Activated naive CD4-positive, alpha-beta T cell treated with anti-CD3 and anti-CD28 coated beads, Interleukin-2, amount 50 U/mL, for 24 hours (primary cell): ENCODE measurements around the gene BICD2.
"Not testable (repeated sequence)": the region's sequence is repeated elsewhere in the genome, so short reads cannot be mapped to it uniquely, and the experiment has no call there.

Experiments used
- H3K27ac Mint-ChIP-seq: one replicate; pipeline ENCODE4 v1.8.0; 2021; ENCODE audit warnings: mild to moderate bottlenecking, mixed read lengths
- H3K27me3 Mint-ChIP-seq: one replicate; pipeline ENCODE4 v1.8.0; 2021; ENCODE audit warnings: mixed read lengths
- H3K36me3 Mint-ChIP-seq: one replicate; pipeline ENCODE4 v1.8.0; 2021; ENCODE audit warnings: mixed read lengths
- H3K4me1 Mint-ChIP-seq: one replicate; pipeline ENCODE4 v1.8.0; 2021; ENCODE audit warnings: mixed read lengths
- H3K4me3 Mint-ChIP-seq: one replicate; pipeline ENCODE4 v1.8.0; 2021; ENCODE audit warnings: mild to moderate bottlenecking, mixed read lengths
- H3K9me3 Mint-ChIP-seq: one replicate; pipeline ENCODE4 v1.8.0; 2021; ENCODE audit warnings: mixed read lengths

BICD2 gene

DNA sequence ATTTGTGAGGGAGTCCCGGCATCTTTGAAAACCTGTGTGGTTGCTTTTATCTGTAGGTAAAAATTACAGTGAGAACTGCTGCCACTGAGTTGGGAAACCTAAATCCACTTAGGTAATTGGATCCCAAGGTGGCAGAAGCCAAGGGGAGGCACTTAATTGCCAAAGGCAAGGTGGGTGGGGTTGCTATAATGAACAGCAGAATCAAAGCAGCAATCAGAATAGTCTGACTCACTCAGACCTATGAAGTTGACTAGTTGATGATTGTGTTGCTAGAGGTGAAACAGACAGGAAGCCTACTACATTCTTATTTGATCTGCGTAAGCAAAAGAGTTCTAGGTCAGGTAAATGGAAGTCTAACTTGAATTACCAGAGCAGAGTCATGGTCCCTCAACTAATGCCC is 17.3 kb upstream of the BICD2 start:
- H3K36me3 Mint-ChIP-seq = peaks cover 3% of the 10 kb centered on the region
- H3K27ac Mint-ChIP-seq = no peak overlapping the region
- H3K4me1 Mint-ChIP-seq = peaks cover 14% of the 10 kb centered on the region
- H3K4me3 Mint-ChIP-seq = no peak overlapping the region
- no peaks in the 10 kb centered on the region for H3K27me3 Mint-ChIP-seq
- peaks cover 12% of the 10 kb centered on the region for H3K9me3 Mint-ChIP-seq

DNA sequence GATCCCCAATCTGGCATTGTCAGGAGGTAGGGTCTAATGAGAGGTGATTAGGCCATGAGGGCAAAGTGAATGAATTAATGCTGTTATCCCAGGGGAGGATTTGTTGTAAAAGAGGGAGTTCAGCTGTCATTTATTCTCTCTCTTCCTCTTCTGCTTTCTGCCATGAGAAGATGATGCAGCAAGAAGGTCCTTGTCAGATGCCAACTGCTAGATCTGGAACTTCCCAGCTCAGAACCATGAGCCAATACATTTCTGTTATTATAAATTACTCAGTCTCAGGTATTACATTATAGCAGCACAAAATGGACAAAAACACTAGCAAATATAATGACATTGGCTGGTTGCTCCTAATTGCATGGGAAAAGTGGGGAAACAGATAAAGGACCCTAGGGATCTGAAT is 15.6 kb upstream of the BICD2 start:
- no peak overlapping the region for H3K27ac Mint-ChIP-seq
- H3K4me3 Mint-ChIP-seq = no peak overlapping the region
- H3K4me1 Mint-ChIP-seq = peaks cover 14% of the 10 kb centered on the region
- H3K27me3 Mint-ChIP-seq = no peaks in the 10 kb centered on the region
- H3K9me3 Mint-ChIP-seq = no peaks in the 10 kb centered on the region
- no peaks in the 10 kb centered on the region for H3K36me3 Mint-ChIP-seq

DNA sequence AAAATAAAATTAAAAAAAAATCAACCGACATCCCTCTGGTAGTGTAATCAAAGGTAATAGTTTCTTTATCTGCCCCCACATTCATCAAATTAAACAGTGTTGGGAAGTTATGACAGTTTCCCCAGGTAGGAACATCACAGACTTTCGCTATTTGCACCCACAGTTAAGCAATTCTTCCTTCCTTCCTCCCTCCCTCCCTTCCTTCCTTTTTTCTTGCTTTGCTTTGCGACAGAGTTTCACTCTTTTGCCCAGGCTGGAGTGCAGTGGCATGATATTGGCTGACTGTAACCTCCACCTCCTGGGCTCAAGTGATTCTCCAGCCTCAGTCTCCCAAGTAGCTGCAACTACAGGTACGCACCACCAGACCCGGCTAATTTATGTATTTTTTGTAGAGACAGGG is 10.8 kb upstream of the BICD2 start:
- H3K27me3 Mint-ChIP-seq = no peaks in the 10 kb centered on the region
- H3K27ac Mint-ChIP-seq = no peak overlapping the region
- H3K4me3 Mint-ChIP-seq = no peak overlapping the region
- H3K36me3 Mint-ChIP-seq = no peaks in the 10 kb centered on the region
- H3K9me3 Mint-ChIP-seq = no peaks in the 10 kb centered on the region
- H3K4me1 Mint-ChIP-seq = peaks cover 9% of the 10 kb centered on the region

DNA sequence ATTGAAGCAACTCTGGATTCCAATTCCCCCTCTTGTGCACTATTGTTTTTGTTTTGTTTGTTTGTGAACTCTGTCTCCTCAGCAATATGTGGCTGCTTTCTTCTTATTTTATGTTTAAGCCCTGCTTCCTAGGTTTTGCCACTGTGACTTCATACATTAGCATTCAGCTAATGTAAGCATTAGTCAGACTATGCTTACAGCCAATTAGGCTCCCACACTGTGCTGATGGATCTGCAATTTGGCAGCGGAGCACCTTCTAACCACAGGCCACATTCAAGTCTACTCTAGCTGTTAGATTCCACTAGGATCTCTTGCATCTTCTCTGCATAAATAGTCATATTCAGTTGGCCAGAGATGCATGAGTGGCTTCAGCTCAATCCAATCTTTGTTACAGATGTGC is 9.6 kb upstream of the BICD2 start:
- Mint-ChIP-seq H3K27me3 (no peaks in the 10 kb centered on the region), H3K27ac (no peak overlapping the region), H3K4me3 (no peak overlapping the region), H3K4me1 (peaks cover 20% of the 10 kb centered on the region), H3K9me3 (no peaks in the 10 kb centered on the region), H3K36me3 (no peaks in the 10 kb centered on the region)

DNA sequence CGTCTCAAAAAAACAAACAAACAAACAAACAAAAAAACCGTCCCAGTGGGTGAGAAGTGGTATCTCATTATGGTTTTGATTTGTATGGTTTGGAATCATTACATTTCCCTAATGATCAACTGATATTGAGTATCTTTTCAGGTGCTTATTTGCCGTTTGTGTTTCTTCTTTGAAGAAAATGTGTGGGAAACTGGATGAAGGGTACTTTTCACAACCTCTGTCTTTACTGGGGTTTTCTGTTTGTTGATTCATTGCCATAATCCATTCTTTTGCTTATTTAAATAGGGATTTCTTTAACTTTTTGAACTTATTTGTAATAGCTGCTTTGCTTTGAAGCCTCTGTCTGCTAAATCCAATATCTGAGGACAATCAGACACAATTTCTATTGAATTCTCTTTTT is 9.2 kb upstream of the BICD2 start:
- no peak overlapping the region for H3K27ac Mint-ChIP-seq
- no peaks in the 10 kb centered on the region for H3K27me3 Mint-ChIP-seq
- no peaks in the 10 kb centered on the region for H3K36me3 Mint-ChIP-seq

DNA sequence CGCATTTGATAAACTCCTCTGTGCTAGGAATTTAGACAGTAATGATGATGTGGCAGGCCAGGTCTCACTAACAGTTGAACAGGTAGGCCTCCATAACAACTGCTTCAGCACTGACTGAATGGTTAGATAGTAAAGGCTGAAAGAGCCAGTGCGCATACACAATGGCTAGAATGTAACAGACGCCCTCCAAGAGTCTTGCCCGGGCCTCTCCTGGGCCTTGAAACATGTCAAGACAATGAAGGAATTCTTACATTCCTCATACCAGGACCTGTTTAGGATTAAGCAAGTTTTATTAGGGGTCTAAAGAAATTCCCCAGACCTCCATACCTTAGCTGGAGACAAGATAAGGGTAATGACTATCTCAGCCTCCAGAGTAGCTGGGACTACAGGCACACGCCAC is 6.7 kb upstream of the BICD2 start:
- H3K4me3 Mint-ChIP-seq = no peak overlapping the region
- no peaks in the 10 kb centered on the region for H3K36me3 Mint-ChIP-seq
- H3K27me3 Mint-ChIP-seq = no peaks in the 10 kb centered on the region
- peaks cover 21% of the 10 kb centered on the region for H3K4me1 Mint-ChIP-seq
- H3K27ac Mint-ChIP-seq = no peak overlapping the region
- H3K9me3 Mint-ChIP-seq = no peaks in the 10 kb centered on the region

More for the DNA sequence above, 9.2 kb upstream of the BICD2 start:
- H3K4me3 Mint-ChIP-seq = no peak overlapping the region
- peaks cover 20% of the 10 kb centered on the region for H3K4me1 Mint-ChIP-seq
- H3K9me3 Mint-ChIP-seq = no peaks in the 10 kb centered on the region

DNA sequence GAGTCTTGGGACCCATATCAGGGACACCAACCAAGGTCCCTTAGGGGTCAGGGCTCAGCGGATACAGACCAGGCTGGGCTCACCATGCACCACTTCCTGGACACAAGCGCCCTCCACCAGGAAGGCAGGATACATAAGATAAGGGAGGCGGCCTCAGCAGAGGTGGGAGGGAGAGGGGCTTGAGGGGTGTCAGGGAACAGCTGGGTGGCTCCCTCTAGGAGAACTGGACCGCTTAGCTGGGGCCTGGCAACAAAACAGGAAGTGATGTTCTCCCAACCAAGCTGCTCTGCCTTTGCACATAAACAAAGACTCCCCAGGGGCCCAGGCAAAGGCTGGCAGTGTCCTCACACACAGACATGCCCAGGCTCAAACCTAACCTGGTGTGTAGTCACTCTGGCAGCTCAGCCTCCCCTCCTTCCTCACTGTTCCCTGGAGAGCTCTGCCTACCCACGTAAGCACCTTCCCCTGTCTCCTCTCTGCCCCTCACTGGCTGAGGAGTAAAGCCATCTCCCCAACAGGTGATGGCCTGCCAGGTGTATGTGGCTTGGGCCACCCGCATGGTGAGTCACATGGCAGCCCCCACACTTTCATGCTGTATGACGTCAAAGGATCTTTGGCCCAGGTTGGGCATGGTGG is 5.8 kb upstream of the BICD2 start:
- Mint-ChIP-seq H3K27me3 (no peaks in the 10 kb centered on the region), H3K36me3 (no peaks in the 10 kb centered on the region), H3K4me1 (peaks cover 29% of the 10 kb centered on the region), H3K27ac (peak overlapping the region; percentile 69), H3K9me3 (no peaks in the 10 kb centered on the region), H3K4me3 (no peak overlapping the region)

DNA sequence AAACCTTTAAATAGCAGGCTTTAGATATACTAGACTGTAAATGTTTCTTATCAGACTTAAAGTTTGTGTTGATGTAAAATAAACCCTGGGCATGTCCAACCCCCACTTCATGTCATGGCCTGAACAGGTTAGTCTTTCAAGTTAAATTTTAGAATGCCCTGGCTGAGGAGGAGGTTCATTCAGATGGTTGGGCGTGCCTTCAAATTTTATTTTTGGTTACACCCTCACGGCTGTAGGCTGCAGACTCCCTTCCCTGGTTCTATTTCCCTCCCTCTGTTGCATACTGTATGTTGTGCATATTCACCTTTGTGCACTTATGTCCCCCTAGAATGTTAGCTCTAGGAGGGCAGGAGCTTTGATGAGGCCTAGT is 5.3 kb upstream of the BICD2 start:
- H3K4me3 Mint-ChIP-seq = no peak overlapping the region
- no peaks in the 10 kb centered on the region for H3K27me3 Mint-ChIP-seq
- H3K9me3 Mint-ChIP-seq = no peaks in the 10 kb centered on the region
- peaks cover 29% of the 10 kb centered on the region for H3K4me1 Mint-ChIP-seq
- H3K27ac Mint-ChIP-seq = no peak overlapping the region
- H3K36me3 Mint-ChIP-seq = no peaks in the 10 kb centered on the region

DNA sequence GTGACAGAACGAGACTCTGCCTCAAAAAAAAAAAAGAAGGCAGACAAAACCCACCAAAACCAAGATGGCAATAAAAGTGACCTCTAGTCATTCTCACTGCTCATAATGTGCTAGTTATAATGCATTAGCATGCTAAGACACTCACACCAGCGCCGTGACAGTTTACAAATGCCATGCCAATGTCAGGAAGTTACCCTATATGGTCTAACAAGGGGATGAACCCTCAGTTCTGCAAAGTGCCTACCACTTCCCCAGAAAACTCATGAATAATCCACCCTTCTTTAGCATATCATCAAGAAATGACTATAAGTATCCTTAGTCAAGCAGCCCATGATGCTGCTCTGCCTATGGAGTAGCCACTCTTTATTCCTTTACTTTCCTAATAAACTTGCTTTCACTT is 4.7 kb upstream of the BICD2 start:
- Mint-ChIP-seq H3K9me3 (no peaks in the 10 kb centered on the region), H3K27ac (no peak overlapping the region), H3K36me3 (no peaks in the 10 kb centered on the region), H3K27me3 (no peaks in the 10 kb centered on the region), H3K4me3 (no peak overlapping the region), H3K4me1 (peaks cover 29% of the 10 kb centered on the region)

DNA sequence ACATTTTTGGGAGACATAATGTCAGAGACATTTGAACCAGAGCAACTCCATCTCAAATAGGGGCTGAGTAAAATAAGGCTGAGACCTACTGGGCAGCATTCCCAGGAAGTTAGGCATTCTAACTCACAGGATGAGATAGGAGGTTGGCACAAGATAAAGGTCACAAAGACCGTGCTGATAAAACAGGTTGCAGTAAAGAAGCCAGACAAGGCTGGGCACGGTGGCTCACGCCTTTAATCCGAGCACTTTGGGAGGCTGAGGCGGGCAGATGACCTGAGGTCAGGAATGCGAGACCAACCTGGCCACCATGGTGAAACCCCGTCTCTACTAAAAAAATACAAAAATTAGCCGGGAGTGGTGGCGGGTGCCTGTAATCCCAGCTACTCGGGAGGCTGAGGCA is 4.2 kb upstream of the BICD2 start:
- H3K4me1 Mint-ChIP-seq = peaks cover 29% of the 10 kb centered on the region
- not testable (repeated sequence) for H3K4me3 Mint-ChIP-seq, H3K9me3 Mint-ChIP-seq, H3K36me3 Mint-ChIP-seq, H3K27me3 Mint-ChIP-seq
- H3K27ac Mint-ChIP-seq = peak overlapping the region; percentile 68

DNA sequence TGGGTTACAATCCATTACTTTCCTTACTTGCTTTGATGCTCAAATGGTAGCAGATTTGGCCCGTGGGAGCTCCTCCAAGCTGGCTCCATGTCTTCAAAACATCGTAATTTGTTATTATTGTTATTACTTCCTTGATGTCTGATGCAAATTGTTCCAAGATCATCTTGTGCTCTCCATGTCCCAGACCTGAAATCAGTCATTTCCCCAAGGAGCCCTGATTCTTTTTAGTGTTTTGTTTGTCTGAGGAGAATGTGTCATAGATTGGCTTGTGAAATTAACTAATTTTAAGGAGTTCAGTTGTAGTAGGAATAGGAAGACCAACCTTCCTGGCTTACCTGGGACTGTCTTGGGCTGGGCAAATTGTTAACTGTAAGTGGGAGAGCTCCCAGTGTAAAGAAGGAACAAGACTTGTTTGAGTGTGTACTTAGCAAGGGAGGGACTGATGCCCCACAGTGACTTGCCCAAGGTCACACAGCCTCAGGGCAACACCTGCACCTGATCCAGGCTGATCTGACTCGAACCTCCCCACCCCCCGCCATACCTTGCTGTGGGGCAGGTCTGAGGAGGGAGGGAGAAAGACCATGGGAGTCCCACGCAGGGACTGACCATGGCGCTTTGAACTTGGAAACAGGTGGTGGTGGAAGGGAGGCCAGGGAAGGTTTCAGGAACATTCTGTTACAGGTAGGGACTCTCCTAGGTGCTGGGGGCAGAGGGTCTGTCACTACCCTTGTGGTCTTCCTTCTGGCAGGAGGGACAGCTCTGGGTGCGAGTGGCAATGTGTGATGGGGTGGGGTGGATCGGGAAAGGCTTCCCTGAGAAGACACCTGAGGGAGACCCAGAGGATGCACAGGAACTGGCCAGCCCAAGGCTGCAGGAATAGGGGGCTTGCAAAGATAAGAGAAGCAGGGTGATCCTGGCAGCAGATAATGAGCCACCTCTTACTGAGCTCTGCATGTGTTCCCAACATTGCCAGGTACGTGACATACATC is 2.7 kb upstream of the BICD2 start:
- Mint-ChIP-seq H3K27ac (no peak overlapping the region), H3K4me1 (peaks cover 41% of the 10 kb centered on the region), H3K9me3 (no peaks in the 10 kb centered on the region), H3K27me3 (no peaks in the 10 kb centered on the region), H3K4me3 (peak overlapping the region; percentile 36), H3K36me3 (no peaks in the 10 kb centered on the region)

DNA sequence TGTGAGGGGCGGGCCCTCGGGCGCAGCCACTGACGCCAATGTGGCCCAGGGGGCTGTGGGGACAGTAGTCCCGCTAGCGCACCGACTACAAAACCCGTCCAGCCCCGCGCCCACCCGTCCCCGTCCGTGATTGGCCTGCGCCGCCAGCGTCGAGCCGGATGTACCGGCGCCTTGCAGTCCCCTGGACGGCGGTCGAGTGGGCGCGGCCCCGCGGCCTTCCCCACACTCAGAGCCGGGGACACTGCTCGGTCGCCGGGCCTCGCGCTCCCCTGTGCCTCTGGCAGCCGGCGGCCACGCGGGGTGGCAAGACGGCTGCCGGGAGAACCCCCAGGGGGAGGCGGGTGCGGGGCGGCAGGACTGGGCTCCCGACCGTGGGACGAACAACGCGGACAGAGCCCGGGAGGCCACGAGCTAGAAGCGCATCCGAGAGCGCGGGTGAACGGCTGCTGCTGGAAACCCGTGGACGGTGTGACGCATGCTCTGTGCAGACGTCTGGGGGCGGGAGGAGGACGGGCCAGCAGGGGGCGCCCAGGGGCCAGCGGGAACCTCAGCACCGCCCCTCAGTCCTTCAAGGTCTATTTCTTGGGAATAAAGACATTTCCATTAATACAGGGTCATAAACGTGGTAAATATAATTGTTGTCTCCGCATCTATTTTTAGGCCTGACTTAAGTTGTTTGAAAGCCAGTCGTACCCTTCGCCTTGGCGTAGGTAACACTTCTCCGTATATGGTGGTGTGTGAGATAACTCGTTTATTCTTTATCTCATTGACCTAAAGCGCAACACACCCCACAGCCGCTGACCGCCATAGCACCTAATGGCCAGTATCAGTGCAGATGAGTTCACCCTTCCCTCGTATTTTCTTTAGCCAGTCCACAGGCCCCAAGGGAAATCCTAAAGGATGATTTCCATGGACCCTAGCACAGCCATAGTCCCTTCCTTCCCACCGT is 629 bp upstream of the BICD2 start:
- Mint-ChIP-seq H3K4me1 (peaks cover 48% of the 10 kb centered on the region), H3K9me3 (no peaks in the 10 kb centered on the region), H3K27me3 (no peaks in the 10 kb centered on the region), H3K27ac (peak overlapping the region; percentile 96), H3K4me3 (peak overlapping the region; percentile 88), H3K36me3 (no peaks in the 10 kb centered on the region)

DNA sequence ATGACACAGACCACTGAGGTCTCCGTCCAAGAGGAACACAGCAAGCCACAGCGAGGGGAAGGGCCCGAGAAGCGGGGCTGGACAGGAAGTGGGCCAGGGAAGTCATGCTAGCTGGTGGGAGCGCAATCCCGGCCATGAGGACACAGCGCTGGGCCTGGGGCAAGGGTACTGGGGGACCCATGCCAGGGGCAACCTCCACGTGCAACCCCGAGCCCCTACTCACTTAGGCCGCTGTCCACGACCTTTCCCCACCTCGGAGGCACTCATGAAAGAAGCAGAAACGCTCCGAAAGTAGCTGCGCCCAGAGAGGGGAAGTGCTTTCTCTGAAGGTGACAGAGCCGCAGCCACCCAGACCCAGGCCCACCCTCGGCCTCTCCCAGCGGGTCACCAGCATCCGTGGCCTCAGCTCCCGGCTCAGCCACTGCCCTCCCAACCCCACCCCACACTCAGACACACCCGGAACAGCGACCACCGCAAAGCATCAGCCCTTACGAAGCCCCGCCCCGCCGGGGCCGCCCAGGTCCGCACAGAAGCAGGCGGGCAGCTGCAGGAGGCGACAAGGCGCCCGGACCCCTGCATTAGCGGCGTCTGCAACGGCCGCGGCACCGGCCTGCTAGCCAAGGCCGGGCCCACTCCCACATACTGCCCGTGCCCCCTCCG is 782 bp downstream of the BICD2 start:
- H3K36me3 Mint-ChIP-seq = no peaks in the 10 kb centered on the region
- no peaks in the 10 kb centered on the region for H3K27me3 Mint-ChIP-seq
- peak overlapping the region; percentile 91 for H3K27ac Mint-ChIP-seq
- H3K4me1 Mint-ChIP-seq = peaks cover 49% of the 10 kb centered on the region
- no peaks in the 10 kb centered on the region for H3K9me3 Mint-ChIP-seq
- H3K4me3 Mint-ChIP-seq = peak overlapping the region; percentile 93

DNA sequence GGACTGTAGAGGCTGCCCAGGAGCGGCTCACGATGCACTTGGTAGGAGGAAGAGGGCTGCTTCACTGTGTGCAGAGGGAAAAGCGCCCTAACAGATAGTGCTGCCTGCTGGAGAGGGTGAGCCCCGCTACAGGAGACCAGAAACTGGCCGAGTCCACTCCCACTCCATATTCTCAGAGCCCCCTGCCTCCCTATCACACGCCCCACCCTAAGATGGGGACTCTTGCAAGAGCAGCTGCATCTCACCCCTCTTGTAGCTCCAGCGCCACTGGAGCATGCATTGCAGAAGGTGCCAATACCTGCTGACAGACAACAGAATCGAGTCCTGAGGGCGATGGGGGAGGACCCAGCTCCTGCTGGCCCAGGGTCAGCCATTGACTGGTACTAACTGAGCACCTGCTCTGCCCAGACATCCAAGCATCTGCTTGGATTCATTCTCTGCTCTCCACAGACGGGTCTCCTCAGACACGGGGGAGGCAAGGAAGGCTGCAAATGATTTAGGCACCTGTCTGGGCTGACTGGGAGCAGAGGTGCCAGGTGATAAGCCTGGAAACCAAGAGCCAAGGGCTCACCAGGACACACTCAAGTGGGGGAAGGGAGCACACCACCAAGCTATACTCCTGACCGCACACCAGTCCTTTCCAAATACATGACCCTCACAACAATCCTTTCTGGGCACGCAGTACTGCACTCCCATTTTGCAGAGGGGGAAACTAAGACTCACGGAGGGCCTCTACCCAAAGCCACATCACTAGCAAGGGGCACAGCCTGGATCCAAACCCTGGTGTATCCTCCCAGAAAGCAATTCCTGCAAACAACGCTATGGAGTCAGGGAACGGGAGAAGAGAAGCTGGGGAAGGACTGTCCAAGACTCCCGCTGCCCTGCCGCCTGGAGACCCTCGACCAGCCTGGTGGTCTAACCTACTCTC is 1.6 kb downstream of the BICD2 start:
- Mint-ChIP-seq H3K4me1 (peaks cover 49% of the 10 kb centered on the region), H3K36me3 (no peaks in the 10 kb centered on the region)

More for the DNA sequence above, 1.6 kb downstream of the BICD2 start:
- peak overlapping the region; percentile 93 for H3K4me3 Mint-ChIP-seq
- no peaks in the 10 kb centered on the region for H3K9me3 Mint-ChIP-seq
- no peaks in the 10 kb centered on the region for H3K27me3 Mint-ChIP-seq
- peak overlapping the region; percentile 84 for H3K27ac Mint-ChIP-seq
